Glomerular endothelial cell (primary cell): ENCODE data around the gene RBFOX2. TPM values are rescaled to one million over a fixed set of nuclear protein-coding genes. Genes with fewer than 3 reads are reported as not detected.
"Not testable (repeated sequence)": the region's sequence is repeated elsewhere in the genome, so short reads cannot be mapped to it uniquely, and the experiment has no call there.

ENCODE experiments used
- DNase-seq: peaks from one replicate; pipeline ENCODE4 v3.0.0-alpha.2; 2011; ENCODE audit warnings: low read depth, low spot score; ENCODE audit errors: extremely low read depth
- total RNA-seq: library from RNA; depleted of rRNA; stranded (reverse); fragments of >200 nt; gene quantifications from 2 replicates; pipeline ENCODE4 v1.2.3, GENCODE V29; 2015

RBFOX2 gene
- total RNA-seq, 1 donor from 2014 or later: 121 TPM

DNA sequence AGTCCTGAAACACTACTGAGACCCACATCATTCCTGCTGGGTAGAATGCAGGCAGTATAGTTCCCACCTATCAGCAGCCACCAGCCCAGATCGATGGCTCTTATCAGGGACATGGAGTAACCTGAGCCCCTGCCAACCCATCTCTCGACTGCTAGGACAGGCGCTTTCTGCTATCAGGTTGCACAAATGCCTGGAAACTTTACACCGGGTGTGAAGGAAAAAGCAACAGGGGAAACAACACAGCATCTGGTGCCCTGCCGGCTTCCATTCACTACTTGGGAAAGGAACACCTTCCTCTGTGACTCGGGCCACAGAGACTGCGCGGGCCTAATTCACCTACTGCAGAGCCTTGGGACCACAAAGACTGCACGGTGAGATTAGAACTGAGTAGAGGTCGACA lies 18.5 kb downstream of the RBFOX2 start:
- no peak for DNase-seq

DNA sequence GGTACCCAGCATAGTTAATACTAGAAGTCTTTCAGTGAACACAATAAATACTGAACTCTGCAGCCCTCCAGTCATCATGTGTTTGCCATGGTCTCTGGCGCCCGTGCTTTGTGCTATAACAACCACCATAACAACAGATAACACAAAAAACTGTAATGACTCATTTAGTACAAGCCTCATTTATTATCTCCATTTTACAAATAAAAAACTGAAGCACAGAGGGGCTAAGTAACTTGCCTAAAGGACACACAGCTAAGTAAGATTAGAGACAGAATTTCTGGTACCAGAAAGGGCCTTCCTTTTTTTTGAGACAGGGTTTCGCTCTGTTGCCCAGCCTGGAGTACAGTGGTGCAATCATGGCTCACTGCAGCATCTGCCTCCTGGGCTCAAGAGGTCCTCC lies 19.5 kb downstream of the RBFOX2 start:
- DNase-seq: no peak

DNA sequence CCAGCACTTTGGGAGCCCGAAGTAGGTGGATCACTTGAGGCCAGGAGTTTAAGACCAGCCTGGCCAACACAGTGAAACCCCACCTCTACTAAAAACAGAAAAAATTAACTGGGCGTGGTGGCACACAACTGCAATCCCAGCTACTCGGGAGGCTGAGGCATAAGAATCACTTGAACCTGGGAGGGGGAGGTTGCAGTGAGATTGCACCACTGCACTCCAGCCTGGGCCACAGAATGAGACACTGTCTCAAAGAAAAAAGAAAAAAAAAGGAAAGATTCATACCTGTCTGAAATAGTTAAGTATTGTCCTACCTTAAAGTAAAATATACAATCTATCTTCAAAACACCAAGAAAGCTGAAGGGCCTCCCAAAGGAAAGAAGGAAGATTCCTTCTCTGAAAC lies 20.1 kb downstream of the RBFOX2 start:
- DNase-seq: no peak

DNA sequence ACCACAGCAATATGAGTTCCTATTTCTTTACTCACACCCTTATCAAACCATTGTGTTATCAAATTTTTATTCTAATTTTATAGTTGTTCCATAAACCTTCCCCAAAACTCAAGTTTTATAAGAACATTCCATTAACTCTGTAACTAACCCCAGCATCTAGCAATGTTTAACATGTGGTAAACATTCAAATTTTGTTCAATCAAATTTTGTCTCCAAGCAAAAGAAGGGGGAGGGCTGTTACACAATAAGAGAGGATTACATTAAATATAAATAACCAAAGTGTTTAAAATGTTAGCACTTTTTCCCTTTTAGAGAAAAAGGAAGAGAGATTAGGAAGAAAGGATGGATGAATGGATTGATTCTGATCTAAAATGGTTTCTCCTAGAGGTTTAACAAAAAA lies 20.5 kb downstream of the RBFOX2 start:
- no peak for DNase-seq

DNA sequence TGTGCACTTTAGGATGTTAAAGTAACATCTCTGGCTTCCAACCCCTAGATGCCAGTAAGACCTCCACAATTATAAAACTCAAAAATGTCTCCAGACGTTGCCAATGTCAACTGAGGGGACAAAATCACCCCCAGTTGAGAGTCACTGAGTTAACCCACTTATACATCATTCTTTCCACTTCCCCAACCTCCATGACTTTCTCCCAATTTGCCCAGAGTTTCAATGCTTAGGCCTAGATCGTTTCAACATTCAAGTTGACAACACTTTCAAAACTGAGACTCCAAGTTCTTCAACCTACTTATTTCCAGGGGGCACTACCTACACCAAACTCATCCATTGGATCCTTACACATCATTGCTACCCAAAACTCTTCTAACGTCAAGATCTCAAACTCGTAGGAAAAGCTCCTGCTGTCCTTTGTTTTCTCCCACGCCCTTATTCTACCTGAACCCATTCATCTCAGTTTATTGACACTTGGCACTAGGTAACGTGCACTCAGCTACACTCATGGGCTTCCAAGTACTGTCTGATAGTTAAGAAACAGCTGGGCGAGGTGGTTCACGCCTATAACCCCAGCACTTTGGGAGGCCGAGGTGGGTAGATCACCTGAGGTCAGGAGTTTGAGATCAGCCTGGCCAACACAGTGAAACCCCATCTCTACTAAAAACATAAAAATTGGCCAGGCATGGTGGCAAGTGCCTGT lies 24.5 kb downstream of the RBFOX2 start:
- DNase-seq: no peak

GRCh38 chr22:36002718-36003260 lies 25.8 kb downstream of the RBFOX2 start:
- no peak for DNase-seq

- no peak for DNase-seq
Observed at GRCh38 chr22:36002084-36002483, 26.5 kb downstream of the RBFOX2 start.

GRCh38 chr22:35998748-35999147 lies 29.9 kb downstream of the RBFOX2 start:
- no peak for DNase-seq

DNA sequence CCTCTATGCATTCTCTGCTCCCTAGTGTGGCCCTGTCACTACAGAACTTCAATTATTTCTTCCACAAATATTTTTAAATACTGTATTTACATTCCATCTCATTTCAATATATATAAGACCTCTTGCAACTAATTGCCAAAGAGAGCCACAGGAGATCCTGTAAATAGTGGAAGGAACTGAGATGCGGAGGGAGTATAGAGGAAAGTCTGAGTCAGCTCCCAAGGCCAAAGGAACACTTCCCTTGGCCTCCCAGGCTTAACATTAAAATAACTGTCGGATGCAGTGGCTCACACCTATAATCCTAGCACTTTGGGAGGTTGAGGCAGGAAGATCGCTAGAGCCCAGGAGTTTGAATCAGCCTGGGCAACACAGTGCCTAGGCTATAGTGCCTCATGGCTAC lies 31.2 kb downstream of the RBFOX2 start:
- DNase-seq: no peak

DNA sequence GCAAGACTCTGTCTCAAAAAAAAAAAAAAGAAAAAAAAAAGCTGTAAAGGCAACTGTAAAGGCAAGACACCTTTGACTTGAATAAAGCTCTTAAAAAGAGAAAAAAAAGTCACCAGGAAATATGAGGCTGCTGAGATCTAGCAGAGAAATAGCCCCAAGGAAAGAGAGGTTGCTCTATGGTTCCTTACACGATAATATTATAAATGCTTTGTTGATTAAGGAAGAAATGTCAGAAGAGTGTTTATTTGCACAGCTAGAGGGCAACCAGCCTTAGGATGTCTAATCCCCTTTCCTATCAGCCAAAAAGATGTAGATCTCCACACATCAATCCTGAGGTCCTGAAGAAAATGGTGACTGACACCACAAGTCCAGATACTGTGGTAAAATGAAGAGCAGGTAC lies 32.0 kb downstream of the RBFOX2 start:
- no peak for DNase-seq

- DNase-seq: no peak
Observed at GRCh38 chr22:35995772-35996171, 32.9 kb downstream of the RBFOX2 start.

DNA sequence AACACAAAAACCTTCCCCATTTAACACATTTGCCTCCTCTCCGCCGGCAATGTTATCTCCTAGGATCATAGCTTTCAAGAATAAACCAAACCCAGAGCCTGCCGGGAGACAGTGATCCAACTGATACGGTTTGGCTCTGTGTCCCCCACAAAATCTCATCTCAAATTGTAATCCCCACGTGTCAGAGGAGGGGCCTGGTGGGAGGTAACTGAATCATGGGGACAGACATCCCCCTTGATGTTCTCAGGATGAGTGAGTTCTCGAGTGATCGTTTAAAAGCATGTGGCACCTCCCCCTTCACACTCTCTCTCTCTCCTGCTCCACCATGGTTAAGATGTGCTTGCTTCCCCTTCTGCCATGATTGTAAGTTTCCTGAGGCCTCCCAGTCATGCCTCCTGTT lies 33.3 kb downstream of the RBFOX2 start:
- no peak for DNase-seq

DNA sequence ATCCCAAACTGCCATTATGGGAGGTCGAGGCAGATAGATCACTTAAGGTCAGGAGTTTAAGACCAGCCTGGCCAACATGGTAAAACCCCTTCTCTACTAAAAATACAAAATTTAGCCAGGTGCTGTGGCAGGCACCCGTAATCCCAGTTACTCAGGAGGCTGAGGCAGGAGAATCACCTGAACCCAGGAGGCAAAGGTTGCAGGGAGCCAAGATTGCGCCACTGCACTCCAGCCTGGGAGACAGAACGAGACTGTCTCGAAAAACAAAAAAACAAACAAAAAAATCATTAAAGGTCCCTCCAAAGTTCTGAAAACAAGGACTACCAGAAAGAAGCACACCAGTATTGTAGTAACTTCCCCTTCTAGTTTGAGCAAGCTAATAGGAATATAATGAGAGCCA lies 34.9 kb downstream of the RBFOX2 start:
- DNase-seq: not testable (repeated sequence)

- no peak for DNase-seq
Observed at GRCh38 chr22:35993048-35993714, 35.4 kb downstream of the RBFOX2 start.

- DNase-seq: no peak
Observed at GRCh38 chr22:35991168-35991567, 37.5 kb downstream of the RBFOX2 start.

DNA sequence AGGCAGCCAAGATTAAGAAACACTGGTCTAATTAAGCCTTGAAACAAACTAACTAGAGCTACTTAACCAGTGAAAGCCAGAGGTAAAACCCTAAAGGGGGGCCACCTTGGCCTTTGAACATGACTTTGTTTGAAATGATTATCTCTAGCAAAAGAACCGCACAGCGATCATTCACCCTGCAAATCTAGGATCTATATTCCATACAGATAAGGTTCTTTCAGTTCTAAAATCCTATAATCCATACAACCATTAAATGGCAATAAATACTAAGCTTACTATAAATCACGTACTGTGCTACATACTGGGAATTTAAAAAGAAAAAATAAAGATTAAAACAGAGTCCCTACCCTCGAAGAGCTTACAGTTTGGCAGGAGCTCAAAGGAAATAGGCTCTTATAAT lies 40.6 kb downstream of the RBFOX2 start:
- DNase-seq: no peak

- DNase-seq: no peak
Observed at GRCh38 chr22:35987487-35987886, 41.1 kb downstream of the RBFOX2 start.

DNA sequence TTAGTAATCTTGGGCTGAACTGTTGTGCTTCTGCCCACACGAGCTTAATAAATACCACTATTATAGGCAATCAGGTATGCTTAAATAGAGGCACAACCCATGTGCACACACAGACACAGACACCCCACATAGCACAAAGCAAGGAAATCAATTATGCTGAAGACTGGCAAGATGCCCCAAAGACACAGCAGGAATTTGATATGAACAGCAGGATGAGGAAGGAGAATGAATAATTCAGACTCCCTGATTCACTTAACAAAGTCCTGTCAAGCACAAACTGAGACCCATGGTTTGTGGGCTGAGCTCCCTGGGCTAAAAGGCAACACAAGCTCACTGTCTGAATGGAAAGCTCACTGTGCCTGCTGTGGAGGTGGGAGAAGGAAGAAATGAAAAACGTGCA lies 42.5 kb downstream of the RBFOX2 start:
- DNase-seq: no peak

- DNase-seq: no peak
Observed at GRCh38 chr22:35985371-35985770, 43.3 kb downstream of the RBFOX2 start.

- DNase-seq: no peak
Observed at GRCh38 chr22:35984183-35985175, 44.1 kb downstream of the RBFOX2 start.

GRCh38 chr22:35981900-35982299 lies 46.7 kb downstream of the RBFOX2 start:
- DNase-seq: no peak
